Measurements from ENCODE around the gene PCAT6.

DNA sequence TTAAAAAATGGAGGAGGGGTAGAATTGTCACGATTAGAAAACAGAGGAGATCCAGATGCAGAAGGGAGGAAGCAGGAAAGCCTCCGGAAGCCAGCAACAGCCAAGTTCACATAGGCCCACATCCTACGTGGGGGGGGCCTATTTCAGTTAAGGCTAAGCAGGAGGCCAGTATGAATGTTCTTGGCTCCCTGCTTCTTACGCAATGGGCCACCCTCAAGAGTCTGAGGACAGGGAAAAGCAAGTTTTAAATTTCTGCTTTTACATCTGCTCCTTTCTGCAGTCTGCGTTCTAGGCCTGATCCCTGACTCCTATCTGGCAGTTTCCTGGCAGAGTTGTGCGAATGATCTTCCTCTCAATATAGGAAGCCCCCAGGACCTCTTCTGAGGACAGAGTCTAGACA, 47.6 kb downstream of the PCAT6 start:
- TF ChIP-seq CHD2 (IDR thresholded peaks at IDR 0.05; ENCODE audit: low read length, partially characterized antibody) (no peak), PHF8 (IDR thresholded peaks at IDR 0.05; ENCODE audit: borderline replicate concordance, low read depth) (no peak), CEBPB (IDR thresholded peaks at IDR 0.05) (no peak), EHF (CRISPR knock-in tag; IDR thresholded peaks at IDR 0.05) (no peak), EP300 (IDR thresholded peaks at IDR 0.05) (no peak), ZNF302 (CRISPR knock-in tag; IDR thresholded peaks at IDR 0.05) (no peak), RCOR1 (IDR thresholded peaks at IDR 0.05; ENCODE audit: low read depth, low read length) (no peak)
